Loucy (cell line): ENCODE results near the gene TRPM8.

Source experiments
- H2AFZ ChIP-seq: fragments of 200-600 bp; sonication (generic); 2 replicates; pipeline ENCODE4 v1.6.0; 2016; ENCODE audit warnings: antibody characterized with exemption, mild to moderate bottlenecking, low read length, moderate library complexity
- H3F3A ChIP-seq: fragments of 200-600 bp; 2 replicates; pipeline ENCODE4 v1.6.0; 2016; ENCODE audit warnings: antibody characterized with exemption, low read depth, mild to moderate bottlenecking
- H3K27me3 ChIP-seq: fragments of 200-600 bp; sonication (generic); 2 replicates; pipeline ENCODE4 v1.6.1; 2014; ENCODE audit warnings: low read length, mild to moderate bottlenecking; ENCODE audit not compliant: insufficient read depth, poor library complexity, severe bottlenecking
- H3K36me3 ChIP-seq: fragments of 200-600 bp; sonication (generic); 2 replicates; pipeline ENCODE4 v1.6.1; 2016; ENCODE audit warnings: low read length; ENCODE audit not compliant: insufficient read depth
- H3K4me1 ChIP-seq: fragments of 200-600 bp; sonication (generic); 2 replicates; pipeline ENCODE4 v1.5.1; 2014; ENCODE audit warnings: low read length, mild to moderate bottlenecking; ENCODE audit not compliant: insufficient read depth, poor library complexity, severe bottlenecking
- H3K4me2 ChIP-seq: fragments of 200-600 bp; sonication (generic); 2 replicates; pipeline ENCODE4 v1.6.0; 2014; ENCODE audit warnings: antibody characterized with exemption, low read length, low read depth, mild to moderate bottlenecking; ENCODE audit not compliant: poor library complexity, severe bottlenecking
- H3K4me3 ChIP-seq: fragments of 200-600 bp; sonication (generic); 2 replicates; pipeline ENCODE4 v1.5.1; 2014; ENCODE audit warnings: low read length, mild to moderate bottlenecking, mixed read lengths; ENCODE audit not compliant: poor library complexity, severe bottlenecking
- H3K79me2 ChIP-seq: fragments of 200-600 bp; sonication (generic); 2 replicates; pipeline ENCODE4 v1.6.1; 2014; ENCODE audit warnings: low read length; ENCODE audit not compliant: insufficient read depth
- H3K9ac ChIP-seq: fragments of 200-600 bp; sonication (generic); 2 replicates; pipeline ENCODE4 v1.6.0; 2014; ENCODE audit warnings: mild to moderate bottlenecking, low read depth, low read length, moderate library complexity; ENCODE audit not compliant: poor library complexity, severe bottlenecking
- H3K9me2 ChIP-seq: fragments of 200-600 bp; sonication (generic); replicated peaks from 2 replicates; pipeline ENCODE4 v1.6.1; 2016; ENCODE audit warnings: low read depth, low read length, mixed read lengths
- H3K9me3 ChIP-seq: fragments of 200-600 bp; sonication (generic); 2 replicates; pipeline ENCODE4 v1.6.1; 2014; ENCODE audit warnings: mild to moderate bottlenecking, antibody characterized with exemption, low read length, low read depth; ENCODE audit not compliant: insufficient read depth
- H4K20me1 ChIP-seq: fragments of 200-600 bp; sonication (generic); 2 replicates; pipeline ENCODE4 v1.6.0; 2014; ENCODE audit warnings: antibody characterized with exemption, low read length, mild to moderate bottlenecking; ENCODE audit not compliant: insufficient read depth, poor library complexity, severe bottlenecking
- CTCF ChIP-seq: fragments of 200-600 bp; sonication (generic); conservative IDR thresholded peaks from 2 replicates; pipeline ENCODE4 v1.5.1; 2014; ENCODE audit warnings: mild to moderate bottlenecking, antibody characterized with exemption, low read length
- EZH2phosphoT487 ChIP-seq: fragments of 200-600 bp; IDR thresholded peaks from 2 replicates; pipeline ENCODE4 v1.6.1; 2018; ENCODE audit warnings: antibody characterized with exemption, mild to moderate bottlenecking, moderate library complexity, borderline replicate concordance

The TRPM8 gene

GRCh38 chr2:233977296-233977837, 60.2 kb downstream of the TRPM8 start:
- H3K9ac ChIP-seq, result no peak overlapping the region
- no peaks in the 10 kb centered on the region for H3K27me3 ChIP-seq
- no peaks in the 10 kb centered on the region for H4K20me1 ChIP-seq
- no peaks in the 10 kb centered on the region for H3K4me1 ChIP-seq
- no peaks in the 10 kb centered on the region for H3K79me2 ChIP-seq
- H3K36me3 ChIP-seq, result no peaks in the 10 kb centered on the region
- no peak overlapping the region for H3K4me2 ChIP-seq
- no peak overlapping the region for H2AFZ ChIP-seq
- H3K9me3 ChIP-seq, result no peaks in the 10 kb centered on the region
- H3F3A ChIP-seq, result no peaks in the 10 kb centered on the region
- H3K9me2 ChIP-seq, result no peaks in the 10 kb centered on the region
- no peak for TF ChIP-seq EZH2phosphoT487
- TF ChIP-seq CTCF, result no peak
- H3K4me3 ChIP-seq, result no peak overlapping the region

DNA sequence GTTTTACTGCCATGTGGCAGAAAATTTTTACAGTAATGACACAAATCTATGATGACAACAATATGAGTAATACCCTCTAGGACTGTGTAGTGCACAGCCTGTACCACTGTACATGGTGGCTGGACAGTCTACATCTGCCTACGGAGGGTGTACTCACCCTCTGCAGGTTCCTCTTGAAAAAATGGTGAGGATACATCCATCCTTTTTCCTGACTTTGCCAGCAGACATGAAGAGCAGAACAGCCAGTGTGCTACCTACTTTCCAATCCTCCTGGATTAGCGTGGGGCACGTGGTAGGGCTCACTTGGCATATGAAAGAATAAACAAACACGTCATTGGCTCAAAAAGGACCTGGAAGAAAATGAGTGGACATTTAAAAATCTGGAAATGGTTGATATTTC, 62.6 kb downstream of the TRPM8 start:
- no peaks in the 10 kb centered on the region for H4K20me1 ChIP-seq
- no peaks in the 10 kb centered on the region for H3K9me2 ChIP-seq
- no peak overlapping the region for H3K4me2 ChIP-seq
- no peaks in the 10 kb centered on the region for H3K27me3 ChIP-seq
- TF ChIP-seq EZH2phosphoT487, result no peak
- no peak for TF ChIP-seq CTCF
- no peaks in the 10 kb centered on the region for H3K36me3 ChIP-seq
- no peak overlapping the region for H3K4me3 ChIP-seq
- no peaks in the 10 kb centered on the region for H3K9me3 ChIP-seq
- H3F3A ChIP-seq, result no peaks in the 10 kb centered on the region
- H3K4me1 ChIP-seq, result no peaks in the 10 kb centered on the region
- no peaks in the 10 kb centered on the region for H3K79me2 ChIP-seq
- no peak overlapping the region for H2AFZ ChIP-seq
- no peak overlapping the region for H3K9ac ChIP-seq

GRCh38 chr2:233980955-233981561, 63.9 kb downstream of the TRPM8 start:
- Histone ChIP-seq H3K9me3 (no peaks in the 10 kb centered on the region), H3K4me3 (no peak overlapping the region), H3K27me3 (no peaks in the 10 kb centered on the region), H3K36me3 (no peaks in the 10 kb centered on the region), H3K9me2 (no peaks in the 10 kb centered on the region), H3K9ac (no peak overlapping the region), H3K4me1 (no peaks in the 10 kb centered on the region), H3K79me2 (no peaks in the 10 kb centered on the region), H3K4me2 (no peak overlapping the region), H2AFZ (no peak overlapping the region), H3F3A (no peaks in the 10 kb centered on the region), H4K20me1 (no peaks in the 10 kb centered on the region)
- no peak for TF ChIP-seq CTCF
- no peak for TF ChIP-seq EZH2phosphoT487
